ES-I3 (cell line): ENCODE measurements around the gene RHOBTB1.

Experiments used
- H3K36me3 ChIP-seq: 2 replicates; pipeline ENCODE4 v1.6.1; 2013; ENCODE audit warnings: mild to moderate bottlenecking, low read length, control low read depth, moderate library complexity; ENCODE audit not compliant: insufficient read depth
- H3K4me1 ChIP-seq: 2 replicates; pipeline ENCODE4 v1.6.1; 2013; ENCODE audit warnings: mild to moderate bottlenecking, control low read depth, low read length; ENCODE audit not compliant: insufficient read depth
- H3K9ac ChIP-seq: 2 replicates; pipeline ENCODE4 v1.6.1; 2013; ENCODE audit warnings: low read depth, mild to moderate bottlenecking, low read length, moderate library complexity
- H3K9me3 ChIP-seq: 2 replicates; pipeline ENCODE4 v1.6.1; 2013; ENCODE audit warnings: mild to moderate bottlenecking, low read length, moderate library complexity; ENCODE audit not compliant: control insufficient read depth, insufficient read depth

RHOBTB1 gene

DNA sequence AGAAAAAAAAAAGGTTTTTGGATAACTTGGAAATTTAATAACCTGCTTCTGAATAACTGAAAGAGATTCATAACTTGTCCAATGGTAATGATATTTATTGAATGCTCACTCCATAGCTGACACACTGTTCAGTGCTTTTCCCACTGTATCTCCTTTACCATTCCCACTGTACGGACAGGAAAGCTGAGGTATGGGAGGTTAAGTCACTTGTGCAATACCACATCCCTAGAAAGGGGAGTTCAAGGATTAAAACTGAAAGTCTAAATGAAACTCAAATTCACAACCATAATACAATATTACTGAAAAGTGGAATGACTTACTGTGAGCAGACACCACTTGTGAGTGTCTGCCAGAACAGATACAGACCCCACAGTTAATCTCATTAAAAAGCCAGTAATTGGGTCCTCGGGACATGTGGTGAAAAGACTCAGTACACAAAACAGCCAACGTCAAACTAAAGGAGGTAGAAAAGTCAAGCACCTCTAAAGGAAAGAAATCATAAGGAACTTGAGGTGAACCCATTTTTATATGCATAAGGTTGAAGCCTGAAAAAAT is 13.8 kb upstream of the RHOBTB1 start:
- Histone ChIP-seq H3K9ac (no peak overlapping the region), H3K4me1 (peaks cover 3% of the 10 kb centered on the region; the same call in 1 of the 2 replicates), H3K9me3 (no peaks in the 10 kb centered on the region), H3K36me3 (no peaks in the 10 kb centered on the region)

DNA sequence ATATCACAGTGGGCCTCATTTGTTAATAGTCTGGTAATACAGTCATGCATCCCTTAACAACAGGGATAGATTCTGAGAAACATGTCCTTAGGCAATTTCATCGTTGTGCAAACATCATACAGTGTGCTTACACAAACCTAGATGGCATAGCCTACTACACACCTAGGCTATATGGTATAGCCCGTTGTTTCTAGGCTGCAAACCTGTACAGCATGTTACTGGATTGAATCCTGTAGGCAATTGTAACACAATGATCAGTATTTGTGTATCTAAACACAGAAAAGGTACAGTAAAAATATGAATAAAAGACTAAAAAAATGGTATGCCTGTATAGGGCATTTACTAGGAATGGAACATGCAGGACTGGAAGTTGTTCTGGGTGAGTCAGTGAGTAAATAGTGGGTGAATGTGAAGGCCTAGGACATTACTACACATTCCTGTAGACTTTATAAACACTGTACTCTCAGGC is 12.0 kb upstream of the RHOBTB1 start:
- Histone ChIP-seq H3K9ac (no peak overlapping the region), H3K4me1 (no peaks in the 10 kb centered on the region), H3K36me3 (no peaks in the 10 kb centered on the region), H3K9me3 (no peaks in the 10 kb centered on the region)

- Histone ChIP-seq H3K4me1 (no peaks in the 10 kb centered on the region), H3K9ac (no peak overlapping the region), H3K9me3 (no peaks in the 10 kb centered on the region), H3K36me3 (no peaks in the 10 kb centered on the region)
These were observed 11.3 kb upstream of the RHOBTB1 start for GRCh38 chr10:60955316-60955715.

DNA sequence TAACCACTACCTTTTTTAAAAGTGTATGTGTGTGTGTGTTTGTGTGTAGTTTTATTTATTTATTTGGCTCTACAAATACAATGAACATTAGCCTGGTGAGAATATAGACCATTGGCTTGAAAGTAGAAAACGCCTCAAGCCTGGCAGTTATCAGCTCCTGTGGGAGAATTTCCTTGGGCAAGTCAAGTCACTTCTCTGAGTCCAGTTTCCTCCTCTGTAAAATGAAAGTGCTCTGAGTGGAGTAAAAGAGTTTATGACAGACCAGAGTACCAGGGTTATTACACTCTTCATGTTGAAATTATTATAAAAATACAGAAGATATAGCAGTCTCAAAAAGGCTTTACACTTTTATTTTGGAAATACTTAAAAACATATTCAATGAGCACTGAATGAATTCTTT is 10.1 kb upstream of the RHOBTB1 start:
- no peaks in the 10 kb centered on the region for H3K4me1 ChIP-seq
- H3K9ac ChIP-seq: no peak overlapping the region
- no peaks in the 10 kb centered on the region for H3K9me3 ChIP-seq
- no peaks in the 10 kb centered on the region for H3K36me3 ChIP-seq

DNA sequence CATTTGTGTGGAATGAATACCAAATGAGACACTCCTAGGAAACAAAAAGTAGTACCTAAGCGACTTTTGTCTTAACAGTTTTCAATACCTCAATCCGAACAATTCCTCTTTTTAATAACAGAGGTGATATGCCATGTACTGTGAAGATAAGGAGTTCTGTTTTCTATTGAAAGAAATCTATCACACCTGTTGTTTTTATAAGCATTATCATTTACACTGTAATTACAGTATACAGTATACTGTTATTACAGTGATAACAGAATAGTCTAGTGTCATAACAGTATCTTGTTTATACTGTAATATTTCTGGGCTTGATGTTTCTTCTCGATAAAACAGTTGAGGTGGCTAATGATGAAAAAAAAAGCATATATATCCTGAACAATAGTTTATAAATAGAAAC is 9.4 kb upstream of the RHOBTB1 start:
- no peaks in the 10 kb centered on the region for H3K4me1 ChIP-seq
- H3K9ac ChIP-seq: no peak overlapping the region
- no peaks in the 10 kb centered on the region for H3K9me3 ChIP-seq
- no peaks in the 10 kb centered on the region for H3K36me3 ChIP-seq

GRCh38 chr10:60952846-60953220 is 8.8 kb upstream of the RHOBTB1 start:
- H3K9me3 ChIP-seq: no peaks in the 10 kb centered on the region
- no peaks in the 10 kb centered on the region for H3K4me1 ChIP-seq
- H3K36me3 ChIP-seq: no peaks in the 10 kb centered on the region
- no peak overlapping the region for H3K9ac ChIP-seq

- Histone ChIP-seq H3K36me3 (no peaks in the 10 kb centered on the region), H3K4me1 (no peaks in the 10 kb centered on the region), H3K9me3 (no peaks in the 10 kb centered on the region), H3K9ac (no peak overlapping the region)
These were observed 8.3 kb upstream of the RHOBTB1 start for GRCh38 chr10:60952067-60952845.

DNA sequence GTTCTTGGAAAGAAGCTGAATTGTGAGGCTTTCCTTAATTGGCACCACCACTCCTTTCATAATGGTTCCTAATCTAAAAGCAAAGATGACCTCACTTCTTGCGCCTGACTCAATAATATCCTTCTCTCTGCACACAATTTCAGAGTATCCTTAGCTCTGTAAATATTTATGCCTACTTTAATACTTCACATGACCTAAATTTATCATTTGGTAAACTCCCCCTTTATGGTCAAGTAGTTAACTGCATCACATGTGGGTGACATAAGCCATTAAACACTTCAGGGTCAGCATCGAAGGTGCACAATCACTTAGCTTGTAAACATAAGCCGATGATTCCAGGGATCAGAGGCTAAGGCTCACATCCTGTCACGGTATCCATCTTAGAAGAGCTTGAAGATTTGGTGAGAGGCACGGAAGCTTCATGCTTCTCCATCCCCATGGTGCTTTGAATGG is 7.3 kb upstream of the RHOBTB1 start:
- Histone ChIP-seq H3K4me1 (no peaks in the 10 kb centered on the region), H3K36me3 (no peaks in the 10 kb centered on the region), H3K9me3 (no peaks in the 10 kb centered on the region), H3K9ac (no peak overlapping the region)

- Histone ChIP-seq H3K9ac (no peak overlapping the region), H3K36me3 (no peaks in the 10 kb centered on the region), H3K4me1 (no peaks in the 10 kb centered on the region), H3K9me3 (no peaks in the 10 kb centered on the region)
These were observed 6.3 kb upstream of the RHOBTB1 start for GRCh38 chr10:60950300-60950699.

GRCh38 chr10:60948851-60949250 is 4.9 kb upstream of the RHOBTB1 start:
- no peaks in the 10 kb centered on the region for H3K4me1 ChIP-seq
- H3K9me3 ChIP-seq: no peaks in the 10 kb centered on the region

DNA sequence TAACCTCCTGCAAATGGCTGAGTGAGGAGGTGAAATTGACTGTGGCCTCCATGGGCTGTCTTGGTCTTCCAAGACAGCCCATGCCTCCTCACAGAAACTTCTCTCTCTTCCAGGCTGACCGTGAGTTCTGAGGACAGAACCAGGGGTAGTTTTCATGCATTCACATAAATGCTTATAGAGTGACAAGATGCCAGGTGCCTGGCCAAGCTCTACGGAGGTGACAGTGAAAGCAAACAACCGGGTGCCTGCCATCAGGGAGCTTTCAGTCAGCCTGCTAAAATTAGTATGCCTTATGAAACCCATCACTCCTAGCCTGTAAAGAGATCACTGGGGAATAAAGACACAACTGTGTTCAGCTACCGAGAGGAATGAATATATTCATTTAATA is 919 bp upstream of the RHOBTB1 start:
- Histone ChIP-seq H3K36me3 (no peaks in the 10 kb centered on the region), H3K9ac (peak overlapping the region; percentile 92), H3K9me3 (no peaks in the 10 kb centered on the region), H3K4me1 (peaks cover 10% of the 10 kb centered on the region)

More at GRCh38 chr10:60948851-60949250, 4.9 kb upstream of the RHOBTB1 start:
- H3K9ac ChIP-seq: no peak overlapping the region
- no peaks in the 10 kb centered on the region for H3K36me3 ChIP-seq

GRCh38 chr10:60943316-60944057 is 498 bp downstream of the RHOBTB1 start:
- peaks cover 10% of the 10 kb centered on the region for H3K4me1 ChIP-seq
- H3K9me3 ChIP-seq: no peaks in the 10 kb centered on the region
- no peaks in the 10 kb centered on the region for H3K36me3 ChIP-seq
- peak overlapping the region; percentile 92 for H3K9ac ChIP-seq

DNA sequence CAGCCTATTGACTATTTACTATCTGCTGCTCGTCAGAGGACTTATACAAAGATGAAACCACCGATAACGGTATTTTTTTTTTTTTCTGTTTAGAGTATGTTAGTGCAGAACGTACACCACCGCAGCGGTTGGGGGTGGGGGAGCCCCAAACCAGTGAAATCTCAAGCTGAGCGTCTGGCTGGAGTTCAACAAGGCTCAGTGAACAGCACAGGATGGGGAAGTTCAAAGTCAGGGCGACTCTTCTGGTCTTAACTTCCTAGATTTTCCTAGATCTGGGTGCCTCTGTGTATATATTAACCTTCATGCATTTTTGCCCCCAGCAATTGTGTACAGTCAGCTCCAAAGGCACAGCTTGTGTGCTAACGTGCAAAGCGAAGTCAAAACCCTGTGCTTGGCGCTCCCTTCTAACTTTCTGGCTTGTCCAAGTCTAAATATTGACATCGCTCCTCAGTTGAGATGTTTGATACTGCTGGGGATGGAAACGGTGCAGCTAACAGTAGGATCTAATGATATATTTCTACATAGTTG is 1.1 kb downstream of the RHOBTB1 start:
- Histone ChIP-seq H3K36me3 (peaks cover 2% of the 10 kb centered on the region; the same call in 1 of the 2 replicates), H3K4me1 (peaks cover 10% of the 10 kb centered on the region), H3K9ac (peak overlapping the region; percentile 92), H3K9me3 (no peaks in the 10 kb centered on the region)

DNA sequence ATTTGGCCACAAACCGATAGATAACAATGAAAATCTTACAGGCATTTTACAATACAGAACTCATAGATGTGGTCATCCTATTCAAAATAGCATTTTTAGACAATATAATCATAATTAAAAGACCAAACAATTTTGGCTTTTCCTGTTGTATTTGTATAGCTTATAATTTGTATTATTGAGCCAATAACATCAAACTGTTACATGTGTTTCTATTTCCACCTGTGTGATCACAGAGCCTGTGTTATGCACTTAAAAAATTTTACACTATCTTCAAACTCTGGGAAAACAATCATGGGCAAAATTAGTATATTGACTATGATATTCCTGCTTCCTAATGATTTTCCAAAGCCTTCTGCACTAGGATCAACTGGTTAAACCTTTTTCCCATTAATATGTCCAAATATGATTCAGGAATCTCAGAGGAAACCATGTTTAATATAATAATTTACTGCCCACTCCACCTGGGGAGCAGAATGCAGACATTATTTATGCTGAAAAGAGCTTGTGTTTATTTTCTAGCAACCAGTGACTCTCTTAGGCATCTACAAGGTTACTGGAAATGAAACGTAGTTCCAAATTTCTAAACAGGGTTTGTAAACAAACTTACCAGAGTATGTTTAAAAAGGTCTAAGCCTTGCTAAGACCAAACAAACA is 1.7 kb downstream of the RHOBTB1 start:
- peak overlapping the region; percentile 92; the same call in 1 of the 2 replicates for H3K9ac ChIP-seq
- no peaks in the 10 kb centered on the region for H3K9me3 ChIP-seq
- H3K36me3 ChIP-seq: peaks cover 2% of the 10 kb centered on the region; the same call in 1 of the 2 replicates
- peaks cover 10% of the 10 kb centered on the region for H3K4me1 ChIP-seq
